Endothelial cell of umbilical vein (primary cell): ENCODE data around the gene PTPRO. TPM values are rescaled to one million over a fixed set of nuclear protein-coding genes. Genes with fewer than 3 reads are reported as not detected.

Experiments used
- BruUV-seq: library from RNA; stranded (reverse); fragments of 400-500 nt; replicated peaks from 2 replicates; lab custom pipeline; 2021; lab: Mats Ljungman, UMichigan
- CTCF ChIA-PET: fragments of 300-600, 350-600 bp; sonication (Branson Sonifier 250); formaldehyde crosslinking; loops from one replicate; lab custom pipeline; 2021; ENCODE audit warnings: antibody characterized with exemption, inconsistent platforms; lab: Charles Lee
- POLR2A ChIA-PET: fragments of 300-600, 350-600 bp; sonication (Branson Sonifier 250); formaldehyde crosslinking; loops from one replicate; lab custom pipeline; 2021; ENCODE audit warnings: antibody characterized with exemption, inconsistent platforms; lab: Charles Lee
- DNase-seq: peaks from one replicate; pipeline ENCODE4 v3.0.0-alpha.2; 2011; ENCODE audit warnings: low read depth, low spot score
- FAIRE-seq: peaks from 2 replicates; lab custom pipeline; 2011; peaks lifted over from hg19 to GRCh38; lab: Jason Lieb, UNC
- H2AFZ ChIP-seq: 2 replicates; pipeline ENCODE4 v1.6.0; 2012; ENCODE audit warnings: low read depth, low read length, control low read depth, inconsistent platforms
- H3K27ac ChIP-seq: 2 replicates; pipeline ENCODE4 v1.5.1; 2011; ENCODE audit warnings: low read depth, mild to moderate bottlenecking, control low read depth, low read length, moderate library complexity; ENCODE audit not compliant: insufficient read depth
- H3K27me3 ChIP-seq, 2 experiments: 2 replicates each; pipeline versions ENCODE4 v1.6.0 to v1.6.1; 2011; ENCODE audit warnings: low read length in 2 of 2, mixed read lengths in 1 of 2; ENCODE audit not compliant: control insufficient read depth in 2 of 2, insufficient read depth in 2 of 2
- H3K36me3 ChIP-seq, 2 experiments: 2 replicates in 1 of 2; 3 replicates in 1 of 2; pipeline ENCODE4 v1.5.1; 2011; ENCODE audit warnings: low read length in 2 of 2, mild to moderate bottlenecking in 1 of 2, moderate library complexity in 1 of 2; ENCODE audit not compliant: control insufficient read depth in 2 of 2, insufficient read depth in 2 of 2; ENCODE audit errors: extremely low read depth in 1 of 2
- H3K4me1 ChIP-seq: 3 replicates; pipeline ENCODE4 v1.5.1; 2011; ENCODE audit warnings: mild to moderate bottlenecking, low read length; ENCODE audit not compliant: control insufficient read depth, insufficient read depth; ENCODE audit errors: extremely low read depth
- H3K4me2 ChIP-seq: 2 replicates; pipeline ENCODE4 v1.6.1; 2011; ENCODE audit warnings: low read length, control low read depth, mixed read lengths; ENCODE audit not compliant: insufficient read depth
- H3K4me3 ChIP-seq, 3 experiments: fragments of 200-600 bp in 1 of 3; sonication (generic), shearing (Covaris generic) in 1 of 3; replicated peaks in 1 of 3; 2 replicates each; pipeline ENCODE4 v1.5.1; 2011 to 2016; ENCODE audit warnings: control low read depth in 3 of 3, low read length in 3 of 3, mild to moderate bottlenecking in 2 of 3, inconsistent platforms in 1 of 3, low read depth in 1 of 3, moderate library complexity in 1 of 3; ENCODE audit not compliant: insufficient read depth in 1 of 3
- H3K79me2 ChIP-seq: 2 replicates; pipeline ENCODE4 v1.6.0; 2012; ENCODE audit warnings: low read length, inconsistent platforms; ENCODE audit not compliant: control insufficient read depth, insufficient read depth
- H3K9ac ChIP-seq: replicated peaks from 2 replicates; pipeline ENCODE3; 2011; ENCODE audit warnings: low read length, control low read depth; ENCODE audit not compliant: insufficient read depth; ENCODE audit errors: extremely low read depth
- H3K9me1 ChIP-seq: replicated peaks from 3 replicates; pipeline ENCODE4 v1.6.0; 2011; ENCODE audit warnings: mild to moderate bottlenecking, low read length; ENCODE audit not compliant: control insufficient read depth, insufficient read depth; ENCODE audit errors: extremely low read depth
- H3K9me3 ChIP-seq: replicated peaks from 2 replicates; pipeline ENCODE4 v1.5.1; 2012; ENCODE audit warnings: low read length, inconsistent platforms; ENCODE audit not compliant: control insufficient read depth, insufficient read depth
- H4K20me1 ChIP-seq: replicated peaks from 2 replicates; pipeline ENCODE3; 2011; ENCODE audit warnings: mild to moderate bottlenecking, low read length; ENCODE audit not compliant: control insufficient read depth, insufficient read depth; ENCODE audit errors: extremely low read depth
- EZH2 ChIP-seq: IDR thresholded peaks from 2 replicates; pipeline ENCODE4 v1.6.1; 2012; ENCODE audit warnings: borderline replicate concordance, low read depth, mild to moderate bottlenecking, moderate library complexity, low read length, inconsistent platforms; ENCODE audit not compliant: severe bottlenecking
- FOS ChIP-seq: IDR thresholded peaks from 2 replicates; pipeline ENCODE4 v1.6.1; 2011; ENCODE audit warnings: mild to moderate bottlenecking, low read length, moderate library complexity, borderline replicate concordance; ENCODE audit not compliant: insufficient read depth
- GATA2 ChIP-seq: IDR thresholded peaks from 2 replicates; pipeline ENCODE4 v1.7.0; 2011; ENCODE audit warnings: low read depth, mild to moderate bottlenecking, moderate library complexity, mixed read lengths, low read length; ENCODE audit not compliant: insufficient read length, insufficient read depth
- JUN ChIP-seq: IDR thresholded peaks from 2 replicates; pipeline ENCODE4 v1.6.1; 2011; ENCODE audit warnings: borderline replicate concordance, low read depth; ENCODE audit not compliant: insufficient read length, insufficient read depth
- MYC ChIP-seq: IDR thresholded peaks from one replicate; pipeline ENCODE4 v1.6.1; 2011; ENCODE audit warnings: mild to moderate bottlenecking, low read depth, low read length
- POLR2A ChIP-seq: IDR thresholded peaks from 2 replicates; pipeline ENCODE4 v1.6.1; 2012; ENCODE audit warnings: low read depth, mild to moderate bottlenecking, control low read depth, low read length
- POLR2AphosphoS5 ChIP-seq: IDR thresholded peaks from 2 replicates; pipeline ENCODE4 v1.6.1; 2012; ENCODE audit warnings: low read depth, mild to moderate bottlenecking, control low read depth, low read length, moderate library complexity; ENCODE audit not compliant: insufficient read depth
- dilution Hi-C: fragments of 300-500 bp; cut with MboI; formaldehyde crosslinking; loops from one replicate; pipeline ENCODE4 v1.15.0; 2019; ENCODE audit warnings: low sequenced_read_pairs; ENCODE audit not compliant: extremely low pct_ligation_motif_present
- intact Hi-C: fragments of 100-400 bp; cut with micrococcal nuclease; formaldehyde crosslinking; loops from one replicate; pipeline ENCODE4 v1.10.0; 2022
- polyA plus RNA-seq, 4 experiments: library from polyadenylated mRNA; depleted of rRNA in 3 of 4; stranded (reverse) in 3 of 4; unstranded in 1 of 4; fragments of >200 nt; gene quantifications; 2 replicates each; pipeline versions ENCODE4 v1.2.1 to v1.2.3, GENCODE V29; 2011 to 2012; ENCODE audit warnings: missing spikeins in 1 of 4
- total RNA-seq: library from RNA; stranded (reverse); gene quantifications from 2 replicates; pipeline ENCODE4 v1.2.3, GENCODE V29; 2021
- TF ChIP-seq, protein P1 (sequence below), 2 donors: IDR thresholded peaks; 1 replicate in 1 of 2; 2 replicates in 1 of 2; pipeline ENCODE4 v1.5.1; 2011; ENCODE audit warnings: low read length in 2 of 2, mild to moderate bottlenecking in 2 of 2, moderate library complexity in 2 of 2, control low read depth in 1 of 2, inconsistent platforms in 1 of 2, low read depth in 1 of 2; ENCODE audit not compliant: insufficient read depth in 1 of 2; ENCODE audit errors: extremely low read depth in 1 of 2
- TF ChIP-seq, protein P2 (sequence below): IDR thresholded peaks from 2 replicates; pipeline ENCODE4 v1.6.1; 2011; ENCODE audit not compliant: insufficient read depth, insufficient read length

Gene PTPRO
- total and polyA plus RNA-seq, 2 donors (not counting 3 experiments of a cell fraction or from before 2014, with no cell fraction given), result not detected

DNA sequence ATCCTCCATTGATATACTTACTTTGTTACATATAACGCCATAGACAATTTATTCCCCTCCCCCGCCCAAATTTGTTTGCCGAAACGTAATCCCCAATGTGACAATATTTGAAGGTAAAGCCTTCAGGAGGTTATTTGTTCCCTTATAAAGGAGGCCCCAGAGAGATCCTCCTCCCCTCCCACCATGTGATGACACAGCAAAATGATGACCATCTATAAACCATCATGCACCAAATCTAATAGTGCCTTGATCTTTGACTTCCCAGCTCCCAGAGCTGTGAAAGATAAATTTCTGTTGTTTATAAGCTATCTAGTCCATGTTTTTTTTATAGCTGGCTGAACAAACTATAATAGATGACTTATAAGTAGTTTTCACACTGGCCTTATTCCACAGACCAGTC is 122.2 kb downstream of the PTPRO start:
- no TSS peak for BruUV-seq
- TF ChIP-seq, protein P1, sequence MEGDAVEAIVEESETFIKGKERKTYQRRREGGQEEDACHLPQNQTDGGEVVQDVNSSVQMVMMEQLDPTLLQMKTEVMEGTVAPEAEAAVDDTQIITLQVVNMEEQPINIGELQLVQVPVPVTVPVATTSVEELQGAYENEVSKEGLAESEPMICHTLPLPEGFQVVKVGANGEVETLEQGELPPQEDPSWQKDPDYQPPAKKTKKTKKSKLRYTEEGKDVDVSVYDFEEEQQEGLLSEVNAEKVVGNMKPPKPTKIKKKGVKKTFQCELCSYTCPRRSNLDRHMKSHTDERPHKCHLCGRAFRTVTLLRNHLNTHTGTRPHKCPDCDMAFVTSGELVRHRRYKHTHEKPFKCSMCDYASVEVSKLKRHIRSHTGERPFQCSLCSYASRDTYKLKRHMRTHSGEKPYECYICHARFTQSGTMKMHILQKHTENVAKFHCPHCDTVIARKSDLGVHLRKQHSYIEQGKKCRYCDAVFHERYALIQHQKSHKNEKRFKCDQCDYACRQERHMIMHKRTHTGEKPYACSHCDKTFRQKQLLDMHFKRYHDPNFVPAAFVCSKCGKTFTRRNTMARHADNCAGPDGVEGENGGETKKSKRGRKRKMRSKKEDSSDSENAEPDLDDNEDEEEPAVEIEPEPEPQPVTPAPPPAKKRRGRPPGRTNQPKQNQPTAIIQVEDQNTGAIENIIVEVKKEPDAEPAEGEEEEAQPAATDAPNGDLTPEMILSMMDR (IDR thresholded peaks at IDR 0.05; ENCODE audit: extremely low read depth in 1 of 2, insufficient read depth in 1 of 2, low read depth in 1 of 2, low read length in 2 of 2), result no peak
- TF ChIP-seq POLR2AphosphoS5 (no peak), POLR2A (no peak), JUN (no peak), EZH2 (no peak), GATA2 (no peak), FOS (no peak), MYC (no peak)
- TF ChIP-seq, protein P2, sequence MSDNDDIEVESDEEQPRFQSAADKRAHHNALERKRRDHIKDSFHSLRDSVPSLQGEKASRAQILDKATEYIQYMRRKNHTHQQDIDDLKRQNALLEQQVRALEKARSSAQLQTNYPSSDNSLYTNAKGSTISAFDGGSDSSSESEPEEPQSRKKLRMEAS, result no peak
- H3K4me1 ChIP-seq, result no peaks in the 10 kb centered on the region
- no peaks in the 10 kb centered on the region for H3K27me3 ChIP-seq
- dilution Hi-C loops (no loop called here), intact Hi-C loops (no loop called here)
- no peaks in the 10 kb centered on the region for H4K20me1 ChIP-seq
- no peaks in the 10 kb centered on the region for H3K9me3 ChIP-seq
- H3K27ac ChIP-seq, result no peak overlapping the region
- H2AFZ ChIP-seq, result no peak overlapping the region
- POLR2A ChIA-PET, result no interaction called here
- no peaks in the 10 kb centered on the region for H3K79me2 ChIP-seq
- no peak for FAIRE-seq
- no peak overlapping the region for H3K4me2 ChIP-seq
- H3K4me3 ChIP-seq, result no peak overlapping the region
- DNase-seq, result no peak
- no peak overlapping the region for H3K9ac ChIP-seq
- H3K9me1 ChIP-seq, result no peaks in the 10 kb centered on the region
- H3K36me3 ChIP-seq, result no peaks in the 10 kb centered on the region
- CTCF ChIA-PET, result no interaction called here
